Nephron (organoid): ENCODE measurements around the gene PRDM16.

Source experiments
- H3K27ac Mint-ChIP-seq, 3 experiments: 2 replicates each; pipeline ENCODE4 v1.8.0; 2020; ENCODE audit warnings: mixed read lengths in 3 of 3, mild to moderate bottlenecking in 2 of 3, moderate library complexity in 1 of 3
- H3K27me3 Mint-ChIP-seq: 2 replicates; pipeline ENCODE4 v1.8.0; 2021; ENCODE audit warnings: low read depth, mild to moderate bottlenecking, moderate library complexity, mixed read lengths
- H3K36me3 Mint-ChIP-seq: 2 replicates; pipeline ENCODE4 v1.8.0; 2020; ENCODE audit warnings: low read depth, mixed read lengths
- H3K4me1 Mint-ChIP-seq: 2 replicates; pipeline ENCODE4 v1.8.0; 2020; ENCODE audit warnings: mixed read lengths
- H3K4me3 Mint-ChIP-seq, 3 experiments: 2 replicates each; pipeline ENCODE4 v1.8.0; 2020; ENCODE audit warnings: mild to moderate bottlenecking in 3 of 3, mixed read lengths in 3 of 3, moderate library complexity in 2 of 3
- H3K9me3 Mint-ChIP-seq: 2 replicates; pipeline ENCODE4 v1.8.0; 2020; ENCODE audit warnings: mixed read lengths
- CTCF ChIP-seq, 3 experiments: fragments of 200-600 bp; sonication (generic); IDR thresholded peaks; one replicate each; pipeline ENCODE4 v1.5.0; 2021; ENCODE audit warnings: antibody characterized with exemption in 3 of 3; ENCODE audit not compliant: unreplicated experiment in 3 of 3

The PRDM16 gene

DNA sequence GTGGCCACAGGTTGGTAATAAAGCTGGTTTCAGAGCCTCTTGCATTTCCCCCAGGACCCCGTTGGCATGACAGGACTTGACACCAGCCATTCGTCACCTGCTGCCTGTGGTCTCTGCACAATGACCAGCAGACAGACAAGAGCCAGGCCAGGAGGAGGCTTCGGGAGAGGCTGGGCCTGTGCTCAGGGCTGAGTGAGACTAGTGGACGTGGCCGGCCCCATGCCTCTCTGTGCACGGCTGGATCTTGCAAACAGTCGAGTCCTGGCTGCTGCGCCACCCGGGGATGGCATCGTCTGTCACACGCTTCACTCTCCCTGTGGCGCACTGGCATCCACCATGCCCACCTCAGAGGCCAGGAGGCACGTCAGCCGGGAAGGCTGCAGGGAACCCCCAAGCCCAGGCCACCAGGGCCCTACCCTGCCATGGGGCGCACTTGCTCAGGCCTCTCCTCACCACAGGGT lies 208.0 kb downstream of the PRDM16 start:
- H3K27ac Mint-ChIP-seq, result no peak overlapping the region
- no peaks in the 10 kb centered on the region for H3K9me3 Mint-ChIP-seq
- TF ChIP-seq CTCF (IDR thresholded peaks at IDR 0.05; ENCODE audit: unreplicated experiment in 3 of 3), result no peak

GRCh38 chr1:3277623-3278022 lies 208.6 kb downstream of the PRDM16 start:
- Mint-ChIP-seq H3K4me1 (no peaks in the 10 kb centered on the region), H3K4me3 (no peak overlapping the region), H3K9me3 (no peaks in the 10 kb centered on the region), H3K36me3 (peaks cover 3% of the 10 kb centered on the region), H3K27me3 (peaks cover 58% of the 10 kb centered on the region), H3K27ac (no peak overlapping the region)
- no peak for TF ChIP-seq CTCF (IDR thresholded peaks at IDR 0.05; ENCODE audit: unreplicated experiment in 3 of 3)

More for the DNA sequence above, 208.0 kb downstream of the PRDM16 start:
- no peaks in the 10 kb centered on the region for H3K4me1 Mint-ChIP-seq
- H3K4me3 Mint-ChIP-seq, result no peak overlapping the region
- peaks cover 56% of the 10 kb centered on the region for H3K27me3 Mint-ChIP-seq
- peaks cover 3% of the 10 kb centered on the region for H3K36me3 Mint-ChIP-seq

GRCh38 chr1:3278416-3279181 lies 209.6 kb downstream of the PRDM16 start:
- H3K36me3 Mint-ChIP-seq, result peaks cover 3% of the 10 kb centered on the region
- TF ChIP-seq CTCF (IDR thresholded peaks at IDR 0.05; ENCODE audit: unreplicated experiment in 3 of 3), result no peak
- H3K4me3 Mint-ChIP-seq, result no peak overlapping the region
- H3K27me3 Mint-ChIP-seq, result peaks cover 59% of the 10 kb centered on the region
- no peaks in the 10 kb centered on the region for H3K9me3 Mint-ChIP-seq
- H3K4me1 Mint-ChIP-seq, result no peaks in the 10 kb centered on the region
- H3K27ac Mint-ChIP-seq, result no peak overlapping the region

- no peaks in the 10 kb centered on the region for H3K4me1 Mint-ChIP-seq
- TF ChIP-seq CTCF (IDR thresholded peaks at IDR 0.05; ENCODE audit: unreplicated experiment in 3 of 3), result no peak
- H3K9me3 Mint-ChIP-seq, result no peaks in the 10 kb centered on the region
- no peak overlapping the region for H3K27ac Mint-ChIP-seq
- peaks cover 3% of the 10 kb centered on the region for H3K36me3 Mint-ChIP-seq
- H3K27me3 Mint-ChIP-seq, result peaks cover 61% of the 10 kb centered on the region
- no peak overlapping the region for H3K4me3 Mint-ChIP-seq
These were observed 210.1 kb downstream of the PRDM16 start for GRCh38 chr1:3279182-3279470.

- no peak overlapping the region for H3K27ac Mint-ChIP-seq
- no peak overlapping the region for H3K4me3 Mint-ChIP-seq
- no peak for TF ChIP-seq CTCF (IDR thresholded peaks at IDR 0.05; ENCODE audit: unreplicated experiment in 3 of 3)
- no peaks in the 10 kb centered on the region for H3K9me3 Mint-ChIP-seq
- peaks cover 3% of the 10 kb centered on the region for H3K36me3 Mint-ChIP-seq
- no peaks in the 10 kb centered on the region for H3K4me1 Mint-ChIP-seq
- H3K27me3 Mint-ChIP-seq, result peaks cover 69% of the 10 kb centered on the region
These were observed 212.7 kb downstream of the PRDM16 start for GRCh38 chr1:3281735-3282134.

DNA sequence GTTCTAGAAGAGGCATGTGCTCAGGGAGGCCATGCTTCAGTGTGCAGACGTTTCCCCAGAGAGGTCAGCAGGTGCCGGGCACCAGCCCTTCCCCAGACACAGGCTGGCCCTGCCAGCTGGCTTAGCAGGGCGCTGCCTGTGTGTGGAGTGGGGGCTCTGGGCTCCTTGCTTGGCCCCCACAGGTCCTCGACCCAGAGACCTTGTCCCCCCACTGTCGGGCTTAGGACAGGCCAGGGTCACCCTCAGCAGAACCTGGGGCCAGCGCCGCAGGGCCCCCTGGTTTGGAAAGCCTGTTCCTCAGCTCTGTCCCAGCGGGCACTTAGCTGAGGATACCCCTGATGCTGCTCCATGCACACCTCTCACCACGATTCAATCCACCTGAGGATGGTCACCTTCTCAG lies 213.2 kb downstream of the PRDM16 start:
- H3K27me3 Mint-ChIP-seq, result peaks cover 65% of the 10 kb centered on the region
- no peaks in the 10 kb centered on the region for H3K4me1 Mint-ChIP-seq
- TF ChIP-seq CTCF (IDR thresholded peaks at IDR 0.05; ENCODE audit: unreplicated experiment in 3 of 3), result no peak
- H3K4me3 Mint-ChIP-seq, result no peak overlapping the region
- H3K9me3 Mint-ChIP-seq, result no peaks in the 10 kb centered on the region
- H3K36me3 Mint-ChIP-seq, result peaks cover 3% of the 10 kb centered on the region
- H3K27ac Mint-ChIP-seq, result no peak overlapping the region
